ENCODE data around the gene CAP2.

GRCh38 chr6:17511084-17511483 is 117.7 kb downstream of the CAP2 start:
- no peak for TF ChIP-seq EZH2 (IDR thresholded peaks at IDR 0.05; ENCODE audit: insufficient read depth, poor library complexity, severe bottlenecking)
- TF ChIP-seq EZH2phosphoT487 (IDR thresholded peaks at IDR 0.05; ENCODE audit: insufficient read depth, low read depth): no peak

Measured in GM23248 (cell line).